Endothelial cell of hepatic sinusoid (primary cell): Measurements from ENCODE around the gene SETD3.

Experiments
- in situ Hi-C: cut with HindIII; loops from 2 replicates; pipeline ENCODE4 v1.10.0; 2017; ENCODE audit warnings: low sequenced_read_pairs

Gene SETD3

DNA sequence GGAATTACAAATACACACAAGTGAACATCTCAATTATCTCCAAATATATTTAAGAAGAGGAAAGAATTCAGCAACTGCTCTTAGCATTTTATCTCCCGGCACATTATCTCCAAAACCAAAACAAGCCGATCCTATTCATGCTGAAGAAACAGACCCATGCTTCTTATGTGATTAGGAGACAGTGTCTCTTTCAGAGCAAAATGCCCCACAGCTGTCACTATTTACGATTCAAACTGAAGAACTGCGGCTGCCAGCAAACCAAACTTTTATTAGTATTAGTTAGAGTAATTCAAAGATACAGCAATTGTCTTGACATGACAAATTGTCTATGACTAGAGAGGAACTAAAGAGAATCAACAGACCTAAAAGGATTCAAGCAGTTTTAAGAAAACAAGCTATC is 79.4 kb downstream of the SETD3 start:
- in situ Hi-C loops = no loop called here

DNA sequence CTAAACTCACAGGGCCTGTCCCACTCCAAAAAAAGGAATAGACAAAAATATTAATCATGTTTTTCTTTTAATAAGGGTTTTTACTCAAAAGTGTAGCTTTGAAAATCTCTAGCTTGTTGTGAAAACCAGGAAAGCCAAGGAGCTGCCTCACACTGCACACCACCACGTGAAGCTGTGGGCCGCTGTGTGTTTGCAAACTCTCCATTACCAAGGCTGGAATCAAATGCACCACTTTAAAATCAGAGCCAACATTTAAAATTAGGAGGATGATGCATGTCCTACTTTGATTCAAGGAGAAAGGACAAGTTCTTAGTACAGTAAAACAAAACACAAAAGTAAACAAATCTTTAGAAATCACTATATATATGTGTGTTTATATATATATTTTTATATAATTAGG is 83.0 kb downstream of the SETD3 start:
- in situ Hi-C loops = loop anchor here (5.0 kb wide), 1 partner anchor 80 kb away; no protein-coding TSS in a partner anchor

DNA sequence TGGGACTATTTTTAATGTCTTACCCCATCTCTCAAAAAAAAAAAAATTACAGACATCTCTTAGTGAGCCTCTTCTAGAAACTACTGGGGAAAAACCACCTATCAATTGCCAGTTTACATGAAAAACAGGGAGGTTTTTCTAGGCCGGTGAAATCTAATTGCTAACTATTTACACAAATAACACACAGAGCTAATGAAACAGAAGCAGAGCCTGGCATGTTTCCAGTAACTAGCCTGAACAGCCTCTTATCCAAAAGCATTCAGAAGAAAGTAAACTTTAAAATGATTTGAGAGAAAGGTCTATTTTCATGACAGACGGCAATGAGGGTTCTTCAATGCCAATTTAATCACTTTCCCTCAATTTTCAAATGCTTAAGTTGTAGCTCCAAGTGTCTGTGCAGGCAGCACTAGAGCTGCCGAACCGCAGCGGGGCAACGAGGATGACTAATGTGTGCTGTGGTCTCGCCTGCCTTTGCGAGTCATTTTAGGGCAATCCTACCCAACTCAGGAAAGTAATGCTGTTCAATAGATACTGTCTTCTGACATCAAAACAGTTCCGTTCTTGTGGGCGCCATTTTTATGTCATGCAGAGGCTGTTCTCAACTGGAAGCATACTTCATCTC is 84.6 kb downstream of the SETD3 start:
- in situ Hi-C loops = loop anchor here (5.0 kb wide), 1 partner anchor 81 kb away; no protein-coding TSS in a partner anchor

DNA sequence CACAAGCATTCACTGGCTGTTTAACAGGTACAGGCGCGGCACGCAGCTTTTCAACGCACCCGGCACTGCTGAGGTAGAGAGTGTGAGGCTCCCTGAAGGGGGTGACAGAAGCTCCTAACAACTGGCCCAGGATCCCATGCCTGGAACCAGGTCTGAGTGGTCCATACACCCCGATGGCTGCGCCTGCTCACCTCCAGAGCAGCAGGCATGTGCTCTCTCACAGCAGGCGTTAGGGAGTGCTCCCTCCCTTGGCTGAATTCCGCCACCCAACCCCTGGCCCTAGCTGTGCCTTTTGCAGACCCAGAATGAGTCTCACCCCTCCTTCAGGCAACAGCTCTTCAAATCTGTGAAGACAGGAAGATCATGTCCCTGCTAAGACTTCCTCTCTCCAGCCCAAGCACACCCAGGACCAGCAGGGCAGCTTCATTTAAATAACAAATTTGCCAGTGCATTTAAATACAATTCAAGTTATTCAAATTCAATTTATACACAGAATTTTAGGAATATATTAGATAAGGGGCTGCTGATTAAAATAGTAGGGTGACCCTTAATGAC is 86.0 kb downstream of the SETD3 start:
- in situ Hi-C loops = loop anchor here (5.0 kb wide), 1 partner anchor 83 kb away; no protein-coding TSS in a partner anchor

DNA sequence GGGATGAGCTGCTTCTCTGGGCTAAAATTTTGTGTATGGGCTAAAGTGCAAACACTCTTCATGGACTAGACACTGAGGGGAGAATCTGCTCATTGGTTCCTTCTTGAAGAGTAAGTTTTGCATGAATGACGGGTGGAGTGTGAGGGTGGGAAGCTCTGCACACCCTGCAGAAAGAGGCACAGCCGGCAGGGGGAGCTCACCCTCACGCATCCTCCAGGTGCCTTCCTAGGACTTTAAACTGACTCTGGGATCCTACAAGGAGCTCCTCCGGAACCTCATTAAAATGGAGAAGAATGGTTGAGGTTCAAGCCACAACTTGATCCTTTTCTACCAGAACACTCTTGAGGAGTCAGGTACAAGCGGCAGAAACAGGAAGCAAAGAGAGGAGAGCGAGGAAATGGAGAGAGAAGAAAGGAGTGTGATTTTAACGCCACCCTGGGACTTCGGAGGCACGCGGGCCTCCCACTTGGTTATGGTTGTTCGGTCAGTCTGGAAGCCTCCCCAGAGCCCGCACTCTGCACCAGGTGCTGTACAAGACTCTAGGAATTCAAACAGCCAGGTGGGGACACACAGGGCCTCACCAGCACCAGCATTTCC is 87.5 kb downstream of the SETD3 start:
- in situ Hi-C loops = no loop called here

DNA sequence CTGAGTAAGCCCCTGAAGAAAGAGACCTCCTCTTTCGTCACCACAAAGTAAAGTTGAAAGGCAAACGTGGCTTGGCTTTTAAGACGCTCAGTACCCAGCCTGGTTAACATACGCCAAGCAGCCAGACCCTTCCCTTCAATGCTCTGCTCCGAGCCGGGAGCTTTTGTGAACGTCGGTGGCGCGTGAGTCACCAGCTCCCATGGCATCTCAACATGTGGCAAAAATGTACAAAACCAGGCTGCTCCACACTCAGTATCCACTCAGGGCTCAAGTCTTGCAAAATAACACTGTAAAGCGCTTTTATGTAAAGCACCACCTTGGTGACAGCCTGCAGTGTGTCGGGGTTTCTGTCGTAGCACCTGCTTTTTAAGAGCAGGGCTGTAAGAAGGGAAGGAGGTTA is 89.0 kb downstream of the SETD3 start:
- in situ Hi-C loops = no loop called here

DNA sequence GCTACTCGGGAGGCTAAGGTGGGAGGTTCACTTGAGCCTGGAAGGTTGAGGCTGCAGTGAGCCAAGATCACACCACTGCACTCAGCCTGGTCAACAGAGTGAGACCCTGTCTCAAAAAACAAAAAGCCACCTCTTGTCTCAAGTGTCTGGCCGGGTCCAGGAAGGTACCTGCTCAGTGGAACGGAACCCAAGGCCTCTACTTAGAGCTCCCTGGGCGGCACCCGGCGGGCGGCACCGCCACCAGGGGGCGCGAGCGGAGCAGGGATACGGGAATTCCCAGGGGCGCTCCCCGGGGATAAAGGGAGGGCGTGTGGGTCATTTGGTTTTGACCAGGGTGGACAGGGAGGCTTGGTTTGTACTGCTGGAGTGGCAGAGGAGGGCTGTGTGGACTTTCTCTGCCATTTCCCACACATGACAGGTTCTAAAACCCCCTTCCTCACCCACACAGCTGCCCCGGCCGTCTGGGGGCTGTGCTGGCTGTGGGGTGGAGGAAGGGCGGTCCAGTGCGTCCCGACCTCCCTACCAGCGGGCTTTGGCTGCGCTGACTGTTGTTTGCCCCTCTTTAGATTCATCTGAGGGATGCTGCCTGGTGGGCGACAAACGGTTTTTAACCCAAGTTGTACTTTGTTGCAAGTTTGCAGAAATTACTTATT is 91.4 kb downstream of the SETD3 start:
- in situ Hi-C loops = no loop called here

DNA sequence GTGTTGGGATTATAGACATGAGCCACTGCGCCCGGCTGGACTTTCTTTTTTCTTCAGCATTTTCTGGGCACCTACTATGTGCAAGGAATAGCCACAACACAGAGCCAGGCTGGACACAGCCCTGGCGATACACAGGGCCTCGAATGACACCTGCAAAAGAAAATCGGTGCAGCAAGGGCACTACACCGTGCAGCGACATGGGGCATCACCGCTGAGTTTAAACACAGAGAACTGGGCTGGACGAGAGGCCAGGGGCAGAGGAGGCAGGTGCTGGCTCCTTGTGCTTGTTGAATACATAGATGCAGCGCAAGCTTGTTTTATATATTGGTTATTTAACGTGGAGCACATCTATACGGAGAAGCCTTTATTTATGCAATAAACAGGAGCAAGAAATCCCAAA is 92.4 kb downstream of the SETD3 start:
- in situ Hi-C loops = no loop called here

DNA sequence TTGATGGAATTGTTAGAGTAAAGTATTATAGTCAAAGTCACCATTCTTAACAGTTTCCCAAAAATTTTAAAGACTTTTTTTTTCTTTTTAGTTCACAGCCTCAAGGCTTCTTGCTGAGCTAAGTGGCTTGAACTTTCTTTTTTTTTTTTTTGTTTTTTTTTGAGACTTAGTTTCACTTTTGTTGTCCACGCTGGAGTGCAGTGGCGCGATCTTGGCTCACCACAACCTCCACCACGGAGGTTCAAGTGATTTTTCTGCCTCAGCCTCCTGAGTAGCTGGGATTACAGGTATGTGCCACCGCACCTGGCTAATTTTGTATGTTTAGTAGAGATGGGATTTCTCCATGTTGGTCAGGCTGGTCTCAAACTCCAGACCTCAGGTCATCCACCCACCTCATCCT is 92.8 kb downstream of the SETD3 start:
- in situ Hi-C loops = no loop called here

DNA sequence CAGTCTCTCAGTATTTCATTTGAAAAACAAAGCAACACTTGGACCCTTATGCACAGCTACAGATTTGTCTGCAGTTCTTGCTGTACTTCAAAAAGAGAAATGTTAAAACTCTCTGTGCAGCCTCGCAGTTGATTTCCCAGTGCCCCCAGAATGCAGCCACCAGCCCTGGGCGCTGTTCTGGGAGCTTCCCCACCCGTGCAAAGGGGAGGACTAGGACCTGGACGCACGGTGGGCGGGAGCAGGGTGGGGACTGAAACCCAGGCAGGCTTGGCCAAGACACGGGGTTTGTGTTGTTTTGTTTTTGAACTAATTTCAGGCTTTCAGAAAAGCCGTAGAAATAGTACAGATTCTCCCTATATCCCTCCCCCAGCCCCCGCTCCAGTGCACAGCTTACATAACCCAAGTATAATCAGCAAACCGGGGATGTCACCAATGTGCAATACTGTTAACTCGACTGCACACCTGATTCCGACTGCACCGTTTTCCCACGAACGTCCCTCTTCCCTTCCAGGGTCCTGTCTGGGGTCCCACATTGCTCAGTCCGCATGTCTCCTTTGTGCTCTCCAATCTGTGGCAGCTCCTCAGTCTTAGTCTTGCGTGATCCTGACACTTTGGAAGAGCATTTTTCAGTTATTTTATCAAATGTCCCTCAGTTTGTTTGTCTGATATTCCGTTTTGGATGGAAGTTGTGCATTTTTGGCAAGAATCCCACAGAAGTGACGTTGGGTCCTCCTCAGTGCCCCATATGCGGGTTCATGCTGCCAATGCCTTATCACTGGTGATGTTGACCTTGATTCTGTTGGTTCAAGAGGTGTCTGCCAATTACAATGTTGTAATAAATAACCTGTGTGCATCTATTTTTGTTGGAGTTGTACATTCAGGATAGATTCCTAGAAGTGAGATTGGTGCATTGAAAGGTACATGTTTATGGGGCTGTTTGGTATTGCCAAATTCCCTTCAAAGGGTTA is 95.9 kb downstream of the SETD3 start:
- in situ Hi-C loops = no loop called here

DNA sequence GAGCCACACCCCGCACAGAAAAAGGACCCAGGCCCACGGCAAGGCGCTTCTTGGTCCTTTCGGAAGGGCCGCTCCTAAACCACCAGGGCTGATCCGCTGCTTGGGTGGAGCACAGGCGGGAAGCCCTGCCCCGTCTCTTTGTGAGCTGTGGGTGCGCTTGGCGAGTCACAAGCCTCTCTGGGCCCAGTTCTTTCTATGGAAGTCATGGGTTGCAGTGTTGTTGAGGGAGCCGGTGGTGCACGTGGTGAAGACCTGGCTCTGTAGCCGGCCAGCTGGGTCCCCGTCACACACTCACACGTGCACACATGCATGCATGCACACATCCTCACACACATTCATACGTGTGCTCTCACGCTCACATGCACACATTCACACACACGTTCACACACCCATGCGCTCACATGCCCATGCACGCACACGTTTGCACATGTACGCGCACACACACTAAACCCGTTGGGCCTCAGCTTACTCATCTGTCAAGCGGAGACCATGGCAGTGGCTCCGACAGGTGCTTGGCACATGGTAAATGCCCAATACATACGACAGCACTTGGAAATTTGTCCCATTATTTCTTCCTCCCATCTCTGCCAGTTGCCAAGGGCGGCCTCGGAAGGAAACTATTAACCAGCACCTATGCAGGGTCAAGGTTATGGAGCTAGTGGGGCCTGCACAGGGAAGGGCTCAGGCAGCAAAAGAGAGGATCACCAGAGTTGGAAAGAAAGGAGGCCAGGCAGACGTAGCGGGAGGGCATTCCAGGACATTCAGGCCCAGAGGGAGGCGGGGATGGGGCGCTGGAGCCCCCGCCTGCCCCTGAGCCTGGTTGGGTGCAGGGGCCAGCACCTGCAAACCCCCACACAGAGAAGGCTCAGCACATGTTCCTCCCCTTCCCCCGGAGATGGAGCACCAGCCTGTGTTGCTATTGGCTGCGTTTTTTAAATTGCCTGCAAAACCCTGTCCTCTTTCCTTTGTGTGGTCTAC is 96.9 kb downstream of the SETD3 start:
- in situ Hi-C loops = no loop called here

DNA sequence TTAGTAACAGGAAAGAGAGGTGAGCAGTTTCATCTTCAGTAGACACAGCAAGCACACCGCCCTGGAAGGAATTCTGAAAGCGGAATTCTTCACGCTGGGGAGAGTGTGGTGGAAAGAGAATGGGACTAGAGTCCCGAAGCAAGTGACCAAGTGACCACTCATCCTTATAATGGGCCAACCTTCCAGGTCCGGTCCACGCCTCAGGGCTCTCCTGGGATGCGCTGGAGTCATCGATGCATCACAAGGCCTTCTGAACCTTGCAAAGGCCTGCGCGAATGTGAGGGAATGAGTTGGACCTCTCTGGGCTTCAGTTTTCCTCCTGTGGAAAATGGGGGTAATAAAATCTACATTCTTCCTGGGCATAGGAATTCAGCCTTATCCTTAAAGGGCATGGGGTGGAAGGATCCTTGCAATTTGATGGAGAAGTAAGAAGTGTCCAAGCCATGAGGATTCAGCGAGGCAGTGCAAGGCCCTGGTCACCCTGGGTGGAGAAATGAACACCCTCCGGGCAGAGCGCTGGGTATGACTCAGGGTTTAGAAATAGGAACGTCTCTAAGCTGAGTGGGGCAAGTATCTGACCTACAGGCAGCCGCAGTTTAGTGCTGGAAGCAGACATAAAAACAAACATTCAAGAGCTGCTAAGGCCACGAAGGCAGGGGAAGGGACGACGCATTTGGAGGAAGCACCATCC is 97.7 kb downstream of the SETD3 start:
- in situ Hi-C loops = no loop called here

DNA sequence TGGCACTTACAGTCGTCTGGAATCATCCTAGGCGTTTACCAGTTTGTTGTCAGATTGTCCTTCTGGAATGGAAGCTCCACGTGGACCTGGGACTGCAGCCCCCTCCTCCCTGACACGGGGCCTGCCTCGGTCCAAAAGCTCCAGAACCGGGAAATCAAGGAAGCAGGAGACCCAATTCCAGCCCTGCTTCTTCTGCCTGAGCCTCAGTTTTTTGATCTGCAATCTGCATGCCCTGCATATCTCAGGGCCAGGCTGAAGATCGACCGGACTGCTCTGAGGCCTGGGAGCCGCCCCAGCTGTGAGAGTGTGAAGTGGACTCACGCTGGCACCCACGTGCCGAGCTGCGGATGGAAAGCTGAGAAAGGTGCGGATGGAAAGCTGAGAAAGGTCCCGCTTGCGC is 98.6 kb downstream of the SETD3 start:
- in situ Hi-C loops = no loop called here

DNA sequence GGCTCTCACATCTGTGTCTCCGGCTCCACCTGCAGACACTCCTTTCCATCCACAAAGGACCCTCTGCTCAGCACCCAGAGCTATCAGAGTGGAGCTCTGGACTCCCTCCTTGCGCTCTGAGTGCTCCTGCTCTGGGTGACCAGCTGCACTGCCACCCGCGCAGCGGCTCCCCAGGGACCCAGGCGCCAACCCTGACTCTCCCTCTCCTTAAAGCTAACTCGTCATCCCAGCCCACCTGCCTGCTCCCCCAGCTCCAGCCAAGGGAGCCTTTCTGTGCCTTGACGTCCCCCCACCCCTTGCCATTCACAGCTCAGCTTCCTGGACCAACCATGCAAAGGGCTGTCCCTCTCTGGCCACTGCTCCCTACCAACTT is 99.0 kb downstream of the SETD3 start:
- in situ Hi-C loops = no loop called here

DNA sequence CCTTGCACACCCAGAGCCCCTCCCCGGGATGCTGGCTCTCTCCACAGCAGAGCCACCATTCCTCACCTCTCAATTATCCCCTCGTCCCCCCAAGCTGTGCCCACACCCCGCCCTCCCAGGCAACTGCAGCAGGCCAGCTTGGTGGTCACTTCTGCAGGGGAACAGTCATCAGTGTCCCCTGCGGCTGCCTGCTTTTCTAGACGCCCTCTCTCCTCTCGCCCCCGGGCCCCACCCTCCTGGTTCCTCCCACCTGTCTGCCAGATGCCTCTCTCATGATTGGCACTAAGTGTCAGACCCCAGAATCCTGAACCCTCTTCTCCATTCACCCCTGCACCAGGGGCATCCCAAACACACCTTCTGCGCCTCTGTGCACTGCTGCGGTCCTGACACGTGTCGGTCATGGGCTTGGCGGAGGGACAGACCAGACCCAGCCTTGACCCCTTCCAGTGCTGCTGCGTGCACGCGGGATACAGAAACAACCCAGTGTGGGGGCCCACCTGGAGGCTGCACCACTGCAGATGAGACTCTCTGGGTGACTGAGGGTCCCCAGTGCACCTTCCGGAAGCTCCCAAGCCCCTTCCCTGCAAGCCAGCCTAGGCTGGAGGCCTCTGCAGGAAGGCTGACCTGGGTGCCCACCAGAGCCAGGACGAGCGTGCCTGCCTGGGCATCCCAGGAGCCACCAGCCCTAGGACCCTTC is 99.5 kb downstream of the SETD3 start:
- in situ Hi-C loops = no loop called here

DNA sequence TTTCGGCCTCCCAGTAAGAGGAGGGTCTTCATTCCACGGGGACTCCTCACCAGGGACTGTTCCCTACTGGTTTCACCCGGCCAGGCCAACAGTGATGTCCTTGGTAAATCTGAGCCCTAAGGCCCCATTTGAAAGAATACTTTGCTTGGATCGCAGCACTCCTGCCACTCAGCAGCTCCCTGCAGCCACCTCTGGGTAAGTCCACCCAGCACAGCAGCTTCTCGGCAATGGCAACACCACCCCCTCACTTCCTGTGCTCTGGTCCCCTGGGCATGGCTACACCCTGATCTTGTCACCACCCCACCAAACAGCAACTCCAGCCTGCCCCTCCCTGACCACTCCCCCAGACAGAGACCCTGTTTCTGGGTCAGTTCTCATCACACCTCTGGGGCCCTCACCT is 100.3 kb downstream of the SETD3 start:
- in situ Hi-C loops = no loop called here

DNA sequence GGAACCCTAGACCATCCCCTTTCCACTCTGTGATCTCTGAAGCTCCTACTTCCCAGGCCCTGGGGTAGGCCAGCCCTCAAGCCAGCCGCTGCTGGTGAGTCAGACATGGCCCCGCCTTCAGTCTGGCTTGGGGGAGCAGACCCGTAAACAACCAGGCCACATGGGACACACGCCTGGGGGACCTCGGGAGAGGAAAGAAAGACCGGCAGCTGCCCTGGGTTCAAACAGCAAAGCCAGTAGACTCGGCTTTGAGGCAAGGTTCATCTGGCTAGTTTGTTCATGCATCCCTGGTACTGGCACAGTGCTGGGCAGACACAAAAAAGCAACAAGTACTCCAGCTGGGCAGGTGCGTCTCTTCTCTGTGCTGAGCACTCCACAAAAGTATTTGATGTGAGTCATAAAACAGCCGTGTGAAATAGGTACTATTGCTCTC is 101.9 kb downstream of the SETD3 start:
- in situ Hi-C loops = no loop called here

DNA sequence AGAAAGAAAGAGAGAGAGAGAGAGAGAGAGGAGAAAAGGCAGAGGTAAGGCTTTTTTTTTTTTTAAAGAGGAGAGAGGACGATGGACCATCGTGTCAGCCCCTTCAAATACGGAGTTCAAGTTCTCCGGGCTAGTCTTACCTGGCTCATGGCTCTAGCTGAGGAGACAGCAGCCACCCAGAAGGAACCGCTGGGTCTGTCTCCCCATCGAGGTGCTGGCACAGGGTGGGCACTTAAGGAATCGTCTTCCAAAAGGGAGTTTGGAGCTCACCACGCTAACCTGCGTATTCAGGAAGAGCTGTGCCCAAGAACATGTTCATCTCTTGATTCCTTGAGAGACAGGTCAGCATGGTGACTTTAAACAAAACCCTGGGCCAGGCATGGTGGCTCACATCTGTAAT is 102.7 kb downstream of the SETD3 start:
- in situ Hi-C loops = no loop called here

DNA sequence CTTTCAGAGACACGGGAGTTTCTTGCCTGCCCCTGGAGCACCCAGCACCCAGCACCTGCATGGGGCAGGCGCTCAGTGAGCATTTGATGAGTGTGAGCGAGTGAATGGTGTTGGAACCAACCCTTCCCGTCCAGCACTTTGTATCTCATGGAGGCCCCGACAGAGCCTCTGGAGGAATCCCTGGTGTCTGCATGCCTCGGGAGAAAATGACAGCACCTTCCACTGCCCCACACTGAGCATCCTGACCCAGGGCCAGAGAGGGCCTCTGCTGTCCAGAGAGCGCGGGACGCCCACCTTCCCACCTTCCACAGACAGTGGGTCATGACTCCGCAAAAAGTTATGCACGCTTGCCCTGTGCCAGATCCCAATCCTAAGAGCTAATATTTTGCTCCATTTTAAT is 105.7 kb downstream of the SETD3 start:
- in situ Hi-C loops = no loop called here
